ENCODE measurements around the gene CMTM6.
"Not testable (repeated sequence)": the region's sequence is repeated elsewhere in the genome, so short reads cannot be mapped to it uniquely, and the experiment has no call there.

Gene CMTM6

GRCh38 chr3:32443478-32443877 lies 59.2 kb downstream of the CMTM6 start:
- no peak for DNase-seq (ENCODE audit: low read depth)

- no peak for DNase-seq (ENCODE audit: low read depth)
These were observed 59.9 kb downstream of the CMTM6 start for GRCh38 chr3:32442766-32443165.

- no peak for DNase-seq (ENCODE audit: low read depth)
These were observed 61.9 kb downstream of the CMTM6 start for GRCh38 chr3:32440611-32441350.

GRCh38 chr3:32439421-32439820 lies 63.2 kb downstream of the CMTM6 start:
- not testable (repeated sequence) for DNase-seq (ENCODE audit: low read depth)

GRCh38 chr3:32438596-32439344 lies 63.9 kb downstream of the CMTM6 start:
- no peak for DNase-seq (ENCODE audit: low read depth)

- DNase-seq (ENCODE audit: low read depth), result no peak
These were observed 64.8 kb downstream of the CMTM6 start for GRCh38 chr3:32437896-32438295.

GRCh38 chr3:32436816-32437189 lies 65.8 kb downstream of the CMTM6 start:
- DNase-seq (ENCODE audit: low read depth), result no peak

- DNase-seq (ENCODE audit: low read depth), result no peak
These were observed 66.5 kb downstream of the CMTM6 start for GRCh38 chr3:32435911-32436815.

GRCh38 chr3:32434206-32434605 lies 68.4 kb downstream of the CMTM6 start:
- DNase-seq (ENCODE audit: low read depth), result no peak

GRCh38 chr3:32432711-32433530 lies 69.7 kb downstream of the CMTM6 start:
- DNase-seq (ENCODE audit: low read depth), result no peak

GRCh38 chr3:32432045-32432710 lies 70.5 kb downstream of the CMTM6 start:
- DNase-seq (ENCODE audit: low read depth), result no peak

GRCh38 chr3:32431481-32431880 lies 71.2 kb downstream of the CMTM6 start:
- DNase-seq (ENCODE audit: low read depth), result no peak

Data from non-pigmented ciliary epithelial cell (primary cell).